Brain microvascular endothelial cell (primary cell): ENCODE data around the gene SNX32.

Experiments used
- DNase-seq: peaks from one replicate; pipeline ENCODE4 v3.0.0-alpha.2; 2020
- H3K27ac ChIP-seq: fragments of 250-450 bp; sonication (Bioruptor Pico); 2 replicates; pipeline ENCODE4 v1.5.1; 2020; ENCODE audit warnings: mild to moderate bottlenecking, moderate library complexity
- H3K27me3 ChIP-seq: fragments of 250-450 bp; sonication (Bioruptor Pico); replicated peaks from 2 replicates; pipeline ENCODE4 v1.5.1; 2020; ENCODE audit warnings: mild to moderate bottlenecking
- H3K36me3 ChIP-seq: fragments of 250-450 bp; sonication (Bioruptor Pico); replicated peaks from 2 replicates; pipeline ENCODE4 v1.5.1; 2020; ENCODE audit warnings: mild to moderate bottlenecking
- H3K4me3 ChIP-seq: 2 replicates; pipeline ENCODE4 v1.5.1; 2011; ENCODE audit warnings: low read depth, mild to moderate bottlenecking, control low read depth, low read length, moderate library complexity
- CTCF ChIP-seq: IDR thresholded peaks from 2 replicates; pipeline ENCODE4 v1.5.1; 2011; ENCODE audit warnings: low read depth, mild to moderate bottlenecking, moderate library complexity, low read length, control low read depth, inconsistent platforms; ENCODE audit errors: missing control alignments
- in situ Hi-C: cut with HindIII; loops from 2 replicates; pipeline ENCODE4 v1.10.0; 2017; ENCODE audit warnings: low sequenced_read_pairs, low pct_ligation_motif_present

SNX32 gene

GRCh38 chr11:65859095-65859811 is 25.5 kb downstream of the SNX32 start:
- in situ Hi-C loops = no loop called here
- peak; percentile 13 for TF ChIP-seq CTCF
- Histone ChIP-seq H3K36me3 (peaks cover 52% of the 10 kb centered on the region), H3K4me3 (peak overlapping the region; percentile 89), H3K27ac (peak overlapping the region; percentile 93), H3K27me3 (no peaks in the 10 kb centered on the region)
- peak; percentile 98 for DNase-seq

- Histone ChIP-seq H3K36me3 (peaks cover 53% of the 10 kb centered on the region), H3K27me3 (no peaks in the 10 kb centered on the region), H3K27ac (peak overlapping the region; percentile 93), H3K4me3 (peak overlapping the region; percentile 89)
- TF ChIP-seq CTCF = no peak
- no peak for DNase-seq
- in situ Hi-C loops = no loop called here
These were observed 26.1 kb downstream of the SNX32 start for GRCh38 chr11:65859812-65860277.

GRCh38 chr11:65860278-65861164 is 26.8 kb downstream of the SNX32 start, which contains the start of gene MUS81:
TSS of gene MUS81 (plus strand) at chr11:65860433. CDS start at chr11:65860754, 321 bp downstream.
- peak within 1 kb of the TSS; percentile 89 for H3K4me3 ChIP-seq
- peak; percentile 90 for TF ChIP-seq CTCF
- in situ Hi-C loops = no loop called here
- H3K27ac ChIP-seq = peak within 1 kb of the TSS; percentile 93
- peak; percentile 96 for DNase-seq
- H3K27me3 ChIP-seq = no peaks in the 10 kb centered on the region
- H3K36me3 ChIP-seq = peaks cover 53% of the 10 kb centered on the region

GRCh38 chr11:65861165-65861505 is 27.4 kb downstream of the SNX32 start:
- no peak for TF ChIP-seq CTCF
- no peaks in the 10 kb centered on the region for H3K27me3 ChIP-seq
- no peak for DNase-seq
- peaks cover 53% of the 10 kb centered on the region for H3K36me3 ChIP-seq
- H3K4me3 ChIP-seq = peak overlapping the region; percentile 89
- peak overlapping the region; percentile 93 for H3K27ac ChIP-seq
- in situ Hi-C loops = no loop called here

- in situ Hi-C loops = no loop called here
- H3K36me3 ChIP-seq = peaks cover 48% of the 10 kb centered on the region
- H3K27me3 ChIP-seq = no peaks in the 10 kb centered on the region
- H3K27ac ChIP-seq = peak overlapping the region; percentile 93
- no peak for DNase-seq
- H3K4me3 ChIP-seq = peak overlapping the region; percentile 89
- TF ChIP-seq CTCF = no peak
These were observed 27.9 kb downstream of the SNX32 start for GRCh38 chr11:65861533-65862183.
